ENCODE measurements around the gene GDF7.

The GDF7 gene

GRCh38 chr2:20633794-20634506 is 33.0 kb upstream of the GDF7 start:
- no peak overlapping the region for H3K4me3 ChIP-seq (replicated peaks in 1 of 2; ENCODE audit: low read depth in 2 of 2, low read length in 2 of 2)
- DNase-seq (ENCODE audit: low read depth in 2 of 2): peak in 1 of 2 donors; percentile 16
- TF ChIP-seq CTCF (IDR thresholded peaks at IDR 0.05; ENCODE audit: low read depth, low read length): no peak

- peak; percentile 74 to 82 for DNase-seq (ENCODE audit: low read depth in 2 of 2)
- TF ChIP-seq CTCF (IDR thresholded peaks at IDR 0.05; ENCODE audit: low read depth, low read length): no peak
- no peak overlapping the region for H3K4me3 ChIP-seq (replicated peaks in 1 of 2; ENCODE audit: low read depth in 2 of 2, low read length in 2 of 2)
Observed at GRCh38 chr2:20634507-20635112, 32.3 kb upstream of the GDF7 start.

GRCh38 chr2:20635113-20635510 is 31.8 kb upstream of the GDF7 start:
- no peak for DNase-seq (ENCODE audit: low read depth in 2 of 2)
- H3K4me3 ChIP-seq (replicated peaks in 1 of 2; ENCODE audit: low read depth in 2 of 2, low read length in 2 of 2): no peak overlapping the region
- no peak for TF ChIP-seq CTCF (IDR thresholded peaks at IDR 0.05; ENCODE audit: low read depth, low read length)

GRCh38 chr2:20635675-20636584 is 31.0 kb upstream of the GDF7 start:
- peak; percentile 97 for TF ChIP-seq CTCF (IDR thresholded peaks at IDR 0.05; ENCODE audit: low read depth, low read length)
- no peak overlapping the region for H3K4me3 ChIP-seq (replicated peaks in 1 of 2; ENCODE audit: low read depth in 2 of 2, low read length in 2 of 2)
- DNase-seq (ENCODE audit: low read depth in 2 of 2): peak; percentile 80 to 86

GRCh38 chr2:20637147-20637546 is 29.8 kb upstream of the GDF7 start:
- no peak for DNase-seq (ENCODE audit: low read depth in 2 of 2)
- no peak for TF ChIP-seq CTCF (IDR thresholded peaks at IDR 0.05; ENCODE audit: low read depth, low read length)
- H3K4me3 ChIP-seq (replicated peaks in 1 of 2; ENCODE audit: low read depth in 2 of 2, low read length in 2 of 2): no peak overlapping the region

GRCh38 chr2:20638014-20638413 is 28.9 kb upstream of the GDF7 start:
- no peak for DNase-seq (ENCODE audit: low read depth in 2 of 2)

More at GRCh38 chr2:20638014-20638413, 28.9 kb upstream of the GDF7 start:
- TF ChIP-seq CTCF (IDR thresholded peaks at IDR 0.05; ENCODE audit: low read depth, low read length): no peak
- no peak overlapping the region for H3K4me3 ChIP-seq (replicated peaks in 1 of 2; ENCODE audit: low read depth in 2 of 2, low read length in 2 of 2)

All from cardiac fibroblast (primary cell).